GM12878 (cell line): Measurements from ENCODE around the gene ERN2. TPM values are rescaled to one million over a fixed set of nuclear protein-coding genes. Genes with fewer than 3 reads are reported as not detected.
"Not testable (repeated sequence)": the region's sequence is repeated elsewhere in the genome, so short reads cannot be mapped to it uniquely, and the experiment has no call there.

Experiments
- ATAC-seq: fragments of 200-7000 bp; cut with Tn5 transposase; 3 replicates; pipeline ENCODE4 v1.9.1; 2020; ENCODE audit warnings: mild to moderate bottlenecking, moderate library complexity
- BruUV-seq: library from RNA; stranded (reverse); fragments of 400-500 nt; replicated peaks from 2 replicates; lab custom pipeline; 2021; lab: Mats Ljungman, UMichigan
- CTCF ChIA-PET: fragments of 300-600 bp; sonication (Branson Sonifier 250); formaldehyde crosslinking; extraction: SDS; loops from one replicate; lab custom pipeline; 2021; ENCODE audit warnings: inconsistent platforms; lab: Yijun Ruan, JAX
- POLR2A ChIA-PET: fragments of 350-600 bp; formaldehyde crosslinking; extraction: SDS; loops from one replicate; lab custom pipeline; 2021; ENCODE audit warnings: inconsistent platforms; lab: Charles Lee
- RAD21 ChIA-PET: fragments of 300-600 bp; sonication (Branson Sonifier 250); formaldehyde crosslinking; loops from one replicate; lab custom pipeline; 2023; ENCODE audit warnings: antibody characterized with exemption; ENCODE audit not compliant: unreplicated experiment; lab: Charles Lee
- SMC1A ChIA-PET: fragments of 300-600 bp; sonication (Branson Sonifier 250); formaldehyde crosslinking; loops from one replicate; lab custom pipeline; 2023; ENCODE audit not compliant: unreplicated experiment, uncharacterized antibody; lab: Charles Lee
- DNase-seq: peaks from one replicate; pipeline ENCODE4 v3.0.0-alpha.2; 2011; ENCODE audit warnings: low read depth, low spot score
- FAIRE-seq: peaks from 3 replicates; lab custom pipeline; 2011; peaks lifted over from hg19 to GRCh38; lab: Jason Lieb, UNC
- H2AFZ ChIP-seq: 2 replicates; pipeline ENCODE4 v1.6.0; 2011; ENCODE audit warnings: low read depth, low read length, control low read depth; ENCODE audit not compliant: control insufficient read depth
- H3K27ac ChIP-seq: 2 replicates; pipeline ENCODE4 v1.5.1; 2011; ENCODE audit warnings: control low read depth; ENCODE audit not compliant: control insufficient read depth, insufficient read depth
- H3K27me3 ChIP-seq, 2 experiments: replicated peaks in 1 of 2; 2 replicates each; pipeline versions ENCODE4 v1.6.0 to v1.6.1; 2011; ENCODE audit warnings: low read length in 1 of 2; ENCODE audit not compliant: control insufficient read depth in 2 of 2, insufficient read depth in 2 of 2
- H3K36me3 ChIP-seq, 2 experiments: 2 replicates each; pipeline ENCODE4 v1.5.1; 2011; ENCODE audit warnings: low read length in 1 of 2; ENCODE audit not compliant: control insufficient read depth in 2 of 2, insufficient read depth in 2 of 2
- H3K4me1 ChIP-seq: 2 replicates; pipeline ENCODE4 v1.6.1; 2011; ENCODE audit warnings: mild to moderate bottlenecking, low read length, moderate library complexity, mixed read lengths; ENCODE audit not compliant: control insufficient read depth, insufficient read depth
- H3K4me2 ChIP-seq: 2 replicates; pipeline ENCODE4 v1.6.0; 2011; ENCODE audit warnings: control low read depth; ENCODE audit not compliant: control insufficient read depth, insufficient read depth
- H3K4me3 ChIP-seq: fragments of 200-600 bp; sonication (generic); 2 replicates; pipeline ENCODE4 v1.5.1; 2016
- H3K79me2 ChIP-seq: 2 replicates; pipeline ENCODE4 v1.6.0; 2011; ENCODE audit warnings: low read length; ENCODE audit not compliant: control insufficient read depth, insufficient read depth
- H3K9ac ChIP-seq: 2 replicates; pipeline ENCODE4 v1.8.0; 2011; ENCODE audit warnings: low read length, control low read depth, mixed read lengths; ENCODE audit not compliant: control insufficient read depth, insufficient read depth
- H3K9me3 ChIP-seq: replicated peaks from 3 replicates; pipeline ENCODE4 v1.5.1; 2011; ENCODE audit warnings: mild to moderate bottlenecking, low read length; ENCODE audit not compliant: control insufficient read depth, insufficient read depth
- H4K20me1 ChIP-seq: 2 replicates; pipeline ENCODE4 v1.6.0; 2011; ENCODE audit not compliant: control insufficient read depth, insufficient read depth
- FOXM1 ChIP-seq: IDR thresholded peaks from 2 replicates; pipeline ENCODE4 v1.6.1; 2012; ENCODE audit warnings: low read depth, mild to moderate bottlenecking, inconsistent platforms, low read length, moderate library complexity
- HDGF ChIP-seq: fragments of 450-650 bp; IDR thresholded peaks from 2 replicates; pipeline ENCODE4 v1.6.1; 2016; ENCODE audit warnings: antibody characterized with exemption
- TCF3 ChIP-seq: IDR thresholded peaks from 2 replicates; pipeline ENCODE4 v1.6.1; 2012; ENCODE audit warnings: low read depth, mild to moderate bottlenecking, low read length, borderline replicate concordance; ENCODE audit not compliant: insufficient read depth
- WGBS: methylation state at CpG from one replicate; pipeline ENCODE4 v1.1.6; 2016; ENCODE audit warnings: low lambda C conversion rate; ENCODE audit not compliant: insufficient replicate concordance, insufficient coverage; ENCODE audit errors: missing lambda C conversion rate; 5-methylcytosine and 5-hydroxymethylcytosine counted together
- in situ Hi-C: fragments of 300-500 bp; cut with MboI; formaldehyde crosslinking; loops from 9 replicates; pipeline ENCODE4 v1.14.3; 2018; ENCODE audit warnings: mixed read lengths
- intact Hi-C: fragments of 100-400 bp; cut with micrococcal nuclease; formaldehyde crosslinking; loops from one replicate; pipeline ENCODE4 v1.14.2; 2022; ENCODE audit not compliant: unreplicated experiment
- polyA plus RNA-seq, 11 experiments: library from polyadenylated mRNA; depleted of rRNA in 4 of 11; unstranded in 6 of 11; stranded (reverse) in 5 of 11; fragments of >200 nt; fragmentation: Nextera tagmentation in 4 of 11; fragmentation: Illumina TruSeq in 1 of 11; extraction: Ambion mirVana in 4 of 11; extraction: Trizol in 1 of 11; gene quantifications; 1 replicate in 1 of 11; 2 replicates in 10 of 11; pipeline versions ENCODE4 v1.2.1 to v1.2.3, GENCODE V29; 2011 to 2016; ENCODE audit warnings: inconsistent platforms in 2 of 11, missing spikeins in 2 of 11, low read depth in 1 of 11
- total RNA-seq, 4 experiments: library from RNA; depleted of rRNA in 3 of 4; stranded (reverse); fragments of >200 nt in 3 of 4; fragmentation: Illumina TruSeq in 1 of 4; extraction: Trizol in 1 of 4; gene quantifications; 2 replicates each; pipeline versions ENCODE4 v1.2.1 to v1.2.3, GENCODE V29; 2013 to 2021

ERN2 gene
- total and polyA plus RNA-seq, 10 of the 15 experiments (the other 5 are each of a cell fraction or from before 2014, with no cell fraction given): 0.06 to 0.95 (median 0.36) TPM; not detected in 5

- RAD21 ChIA-PET: no interaction called here
- H3K4me1 ChIP-seq: no peaks in the 10 kb centered on the region
- H4K20me1 ChIP-seq: no peaks in the 10 kb centered on the region
- DNase-seq (no peak), ATAC-seq (no peak), FAIRE-seq (no peak)
- no TSS peak for BruUV-seq
- CTCF ChIA-PET: interaction anchor here (0.6 to 1.4 kb wide), 3 partner anchors 70 to 813 kb away, joined by 3 to 4 read pairs (median 3); no protein-coding TSS in a partner anchor
- H3K9me3 ChIP-seq: no peaks in the 10 kb centered on the region; the same call in 1 of the 3 replicates
- POLR2A ChIA-PET: no interaction called here
- H3K79me2 ChIP-seq: no peaks in the 10 kb centered on the region
- SMC1A ChIA-PET: interaction anchor here (0.6 kb wide), 1 partner anchor 500 kb away, joined by 3 read pairs; no protein-coding TSS in a partner anchor
- intact Hi-C loops: no loop called here
- 47% methylated on average over 8 of the region's 8 CpGs for WGBS
- no peak overlapping the region for H3K9ac ChIP-seq
- H3K27ac ChIP-seq: no peak overlapping the region
- H3K27me3 ChIP-seq: no peaks in the 10 kb centered on the region; a peak in 1 of 4 replicates
- H3K36me3 ChIP-seq: no peaks in the 10 kb centered on the region
- no peak for TF ChIP-seq TCF3
- no peak for TF ChIP-seq HDGF
- TF ChIP-seq FOXM1: no peak
- TF ChIP-seq, all 136 proteins: peak for 0
- Histone ChIP-seq H2AFZ (no peak overlapping the region), H3K4me3 (no peak overlapping the region), H3K4me2 (no peak overlapping the region)
- in situ Hi-C loops: no loop called here
Measured at GRCh38 chr16:23724096-23724784, 11.2 kb upstream of the ERN2 start.

GRCh38 chr16:23722613-23723240 is 9.7 kb upstream of the ERN2 start:
- H3K4me3 ChIP-seq, H4K20me1 ChIP-seq, H3K4me2 ChIP-seq, DNase-seq, SMC1A ChIA-PET, in situ Hi-C loops, CTCF ChIA-PET, H3K36me3 ChIP-seq, BruUV-seq, RAD21 ChIA-PET, H3K9me3 ChIP-seq, ATAC-seq, H3K4me1 ChIP-seq, H3K27ac ChIP-seq, POLR2A ChIA-PET, H2AFZ ChIP-seq, H3K79me2 ChIP-seq, FAIRE-seq, H3K9ac ChIP-seq, intact Hi-C loops, H3K27me3 ChIP-seq: not testable (repeated sequence)
- 33% methylated on average over 9 of the region's 9 CpGs for WGBS
